IMR-90 (cell line): ENCODE measurements around the gene CFAP91. TPM values are rescaled to one million over a fixed set of nuclear protein-coding genes. Genes with fewer than 3 reads are reported as not detected.

Experiments
- CTCF ChIP-seq: conservative IDR thresholded peaks from 2 replicates; pipeline ENCODE4 v1.5.1; 2012; ENCODE audit warnings: mild to moderate bottlenecking, low read depth, low read length, improper control_type of control experiment
- polyA plus RNA-seq, 3 experiments: library from polyadenylated mRNA; depleted of rRNA; stranded (reverse); fragments of >200 nt; gene quantifications; 2 replicates each; pipeline ENCODE4 v1.2.3, GENCODE V29; 2012; ENCODE audit warnings: low replicate concordance in 1 of 3
- total RNA-seq: library from RNA; depleted of rRNA; stranded (reverse); fragments of >200 nt; gene quantifications from 2 replicates; pipeline ENCODE4 v1.2.3, GENCODE V29; 2012

The CFAP91 gene
- total and polyA plus RNA-seq, 2 of the 4 experiments (the other 2 are of a cell fraction), result not detected

DNA sequence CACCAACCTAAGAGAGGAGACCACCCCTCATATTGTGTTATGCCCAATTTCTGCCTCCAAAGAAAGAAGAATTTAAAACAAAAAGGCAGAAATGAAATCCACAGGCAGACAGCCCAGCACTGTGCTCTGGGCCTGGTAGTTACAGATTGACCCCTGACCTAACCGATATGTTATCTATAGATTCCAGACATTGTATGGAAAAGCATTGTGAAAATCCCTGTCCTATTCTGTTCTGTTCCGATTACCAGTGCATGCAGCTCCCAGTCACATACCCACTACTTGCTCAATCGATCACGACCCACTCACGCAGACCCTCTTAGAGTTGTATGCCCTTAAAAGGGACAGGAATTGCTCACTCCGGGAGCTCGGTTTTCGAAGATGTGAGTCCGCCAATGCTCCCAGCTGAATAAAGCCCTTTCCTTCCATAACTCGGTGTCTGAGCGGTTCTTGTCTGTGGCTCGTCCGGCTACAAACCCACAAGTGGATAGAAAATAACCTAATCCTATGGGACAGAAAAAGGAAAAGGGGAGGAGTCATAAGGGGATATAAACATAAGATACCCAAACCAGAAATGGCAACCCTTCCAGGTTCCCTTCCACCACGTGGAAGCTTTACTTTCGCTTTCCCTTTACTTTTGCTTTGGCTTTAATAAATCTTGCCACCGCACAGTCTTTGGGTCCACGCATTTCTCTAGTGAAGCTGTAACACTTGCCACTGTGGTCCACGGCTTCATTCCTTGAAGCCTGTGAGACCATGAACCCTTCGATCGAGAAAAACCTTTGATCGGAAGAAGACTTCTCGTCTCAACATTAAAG, 1.7 kb upstream of the CFAP91 start (continued):
- no peak for TF ChIP-seq CTCF
